GM21360 (cell line): ENCODE results near the gene LRP6.

Experiments used
- ATAC-seq: cut with Tn5 transposase; IDR thresholded peaks from one replicate; pipeline ENCODE4 v1.9.1; 2021; ENCODE audit warnings: mild to moderate bottlenecking, moderate library complexity; ENCODE audit not compliant: unreplicated experiment

The LRP6 gene

DNA sequence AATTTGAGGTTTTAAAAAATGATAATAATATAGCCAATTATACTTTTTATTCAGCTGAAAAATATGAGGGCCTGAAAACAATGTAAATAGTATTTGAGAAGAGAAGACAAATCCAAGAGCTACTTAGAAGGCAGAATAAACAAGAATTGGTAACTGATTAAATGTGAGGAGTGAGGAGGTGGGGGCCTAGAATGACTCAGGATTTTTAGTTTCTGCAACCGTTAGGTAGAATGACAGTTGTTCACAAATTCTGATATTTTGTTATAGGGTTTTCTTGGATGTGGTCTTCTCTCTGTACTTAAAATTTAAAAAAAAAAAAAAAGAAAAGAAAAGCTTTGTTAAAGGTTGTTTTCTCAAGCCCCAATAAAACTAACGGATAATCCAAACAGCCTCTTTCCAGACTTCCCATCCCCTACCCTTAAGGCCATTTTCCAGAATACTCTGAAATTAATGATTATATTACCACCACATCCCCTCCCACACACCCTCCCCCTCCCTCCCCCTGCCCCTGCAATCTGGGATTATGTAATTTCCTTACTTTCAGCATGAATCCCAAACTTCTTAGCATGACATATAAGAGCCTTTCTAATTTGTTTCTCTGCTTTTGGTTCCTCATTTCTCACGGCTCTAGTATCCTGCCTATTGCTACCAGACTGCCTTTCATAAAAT, 50.4 kb downstream of the LRP6 start:
- ATAC-seq = no peak

GRCh38 chr12:12214635-12215131, 52.2 kb downstream of the LRP6 start:
- ATAC-seq = no peak

DNA sequence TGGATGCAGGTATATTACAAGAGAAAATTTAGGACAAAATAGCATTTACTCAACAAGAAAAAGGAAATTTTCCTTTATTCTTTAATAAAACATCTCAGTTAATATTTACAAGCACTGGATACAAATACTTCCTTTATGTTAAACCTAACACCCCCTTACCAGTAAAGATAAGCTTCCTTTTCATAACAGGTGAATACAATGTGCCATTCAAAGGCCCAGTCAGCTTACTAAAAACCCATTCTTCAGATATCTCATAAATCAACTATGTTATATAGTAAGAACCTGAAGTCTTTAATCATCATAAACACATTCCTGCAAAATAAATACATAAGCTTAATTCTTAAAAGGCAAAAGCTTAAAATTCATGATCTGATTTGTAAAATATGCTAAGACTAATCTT, 52.6 kb downstream of the LRP6 start:
- ATAC-seq = no peak

- no peak for ATAC-seq
Observed at GRCh38 chr12:12212769-12213168, 54.1 kb downstream of the LRP6 start.

- ATAC-seq = no peak
Observed at GRCh38 chr12:12210983-12211382, 55.9 kb downstream of the LRP6 start.

- ATAC-seq = no peak
Observed at GRCh38 chr12:12210416-12210815, 56.4 kb downstream of the LRP6 start.

GRCh38 chr12:12209675-12210074, 57.2 kb downstream of the LRP6 start:
- ATAC-seq = no peak

DNA sequence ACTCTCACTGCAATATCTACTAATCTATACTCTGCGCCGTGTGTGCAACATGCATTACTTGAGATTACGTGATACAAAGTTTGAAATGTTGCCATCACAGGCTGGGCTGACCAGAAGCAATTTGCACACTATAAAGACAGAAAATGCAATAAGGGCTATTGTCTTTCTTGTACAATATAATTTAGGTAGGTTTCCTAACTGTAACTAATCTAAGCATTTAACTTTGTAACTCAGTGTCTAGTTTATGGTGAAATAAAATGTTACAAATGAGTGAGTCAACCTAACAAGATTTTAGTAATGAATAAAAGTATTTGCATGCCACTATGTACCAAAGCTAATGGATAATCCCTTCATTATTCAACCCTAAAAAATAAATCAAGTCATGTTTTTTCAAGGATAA, 57.8 kb downstream of the LRP6 start:
- no peak for ATAC-seq

- ATAC-seq = no peak
Observed at GRCh38 chr12:12207746-12208145, 59.1 kb downstream of the LRP6 start.

GRCh38 chr12:12206776-12207388, 60.0 kb downstream of the LRP6 start:
- ATAC-seq = no peak

- ATAC-seq = no peak
Observed at GRCh38 chr12:12202747-12203146, 64.1 kb downstream of the LRP6 start.

DNA sequence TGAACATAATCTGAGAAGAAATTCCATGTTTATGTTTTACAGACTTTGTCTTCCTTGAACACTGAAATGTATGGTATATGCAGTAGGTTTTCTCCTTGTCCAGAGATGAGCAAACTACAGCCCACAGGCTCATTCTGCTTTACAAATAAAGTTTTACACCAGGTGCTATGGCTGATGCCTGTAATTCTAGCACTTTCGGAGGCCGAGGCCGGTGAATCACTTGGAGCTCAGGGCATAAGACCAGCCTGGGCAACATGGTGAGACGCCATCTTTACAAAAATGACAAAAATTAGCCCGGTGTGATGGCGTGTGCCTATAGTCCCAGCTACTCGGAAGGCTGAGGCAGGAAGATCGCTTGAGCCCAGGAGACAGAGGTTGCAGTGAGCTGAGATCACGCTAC, 64.7 kb downstream of the LRP6 start:
- ATAC-seq = no peak

- no peak for ATAC-seq
Observed at GRCh38 chr12:12201274-12201758, 65.5 kb downstream of the LRP6 start.

DNA sequence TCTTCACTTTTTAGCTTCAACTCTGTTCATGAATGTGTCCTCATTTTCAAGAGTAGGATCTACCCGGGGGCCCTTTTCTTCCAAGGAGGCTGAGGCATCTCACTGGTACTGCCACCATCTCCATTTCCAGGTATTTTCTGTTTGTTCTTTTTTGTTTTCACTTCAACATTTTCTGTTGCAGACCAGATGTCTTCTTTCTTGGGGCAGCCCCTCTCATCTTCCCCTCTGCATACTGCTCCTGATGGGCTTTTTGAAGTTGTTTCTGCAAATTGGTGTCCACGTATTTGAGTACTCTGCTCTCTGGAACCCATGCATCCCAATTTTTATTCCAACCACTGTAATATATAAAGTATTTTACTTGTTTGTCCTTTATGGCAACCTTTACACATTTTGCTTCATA, 66.5 kb downstream of the LRP6 start:
- no peak for ATAC-seq

- ATAC-seq = no peak
Observed at GRCh38 chr12:12198124-12198523, 68.7 kb downstream of the LRP6 start.

- no peak for ATAC-seq
Observed at GRCh38 chr12:12197128-12197527, 69.7 kb downstream of the LRP6 start.

GRCh38 chr12:12195516-12195915, 71.3 kb downstream of the LRP6 start:
- no peak for ATAC-seq

DNA sequence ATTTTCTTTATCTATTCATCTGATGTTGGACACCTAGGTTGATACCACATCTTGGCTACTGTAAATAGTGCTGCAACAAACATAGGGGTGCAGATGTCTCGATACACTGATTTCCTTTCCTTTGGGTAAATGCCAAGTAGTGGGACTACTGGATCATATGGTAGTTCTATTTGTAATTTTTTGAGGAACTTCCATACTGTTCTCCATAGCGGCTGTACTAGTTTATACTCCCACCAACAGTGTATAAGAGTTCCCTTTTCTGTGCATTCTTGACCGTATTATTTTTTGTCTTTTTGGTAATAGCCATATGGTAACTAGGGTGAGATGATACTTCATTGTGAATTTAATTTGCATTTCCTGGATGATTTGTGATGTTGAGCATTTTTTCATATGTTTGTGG, 71.8 kb downstream of the LRP6 start:
- ATAC-seq = no peak

DNA sequence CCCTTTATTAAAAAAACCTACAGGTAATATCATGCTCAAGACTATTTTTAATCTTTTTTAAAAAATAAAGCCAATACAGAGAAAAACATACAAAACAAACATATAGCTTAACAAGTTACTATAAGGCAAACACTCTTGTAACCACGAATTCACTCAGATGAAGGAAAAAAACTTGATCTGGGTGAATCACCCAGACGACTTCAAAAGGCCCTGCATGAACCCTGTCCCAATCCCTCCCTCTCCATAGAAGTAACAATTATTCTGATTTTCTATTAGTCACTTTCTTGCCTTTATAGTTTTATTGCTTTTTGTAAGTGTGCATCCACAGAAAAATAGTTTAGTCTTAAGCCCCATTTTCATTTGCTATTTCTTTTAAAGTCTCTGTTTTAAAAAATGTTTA, 72.6 kb downstream of the LRP6 start:
- no peak for ATAC-seq

DNA sequence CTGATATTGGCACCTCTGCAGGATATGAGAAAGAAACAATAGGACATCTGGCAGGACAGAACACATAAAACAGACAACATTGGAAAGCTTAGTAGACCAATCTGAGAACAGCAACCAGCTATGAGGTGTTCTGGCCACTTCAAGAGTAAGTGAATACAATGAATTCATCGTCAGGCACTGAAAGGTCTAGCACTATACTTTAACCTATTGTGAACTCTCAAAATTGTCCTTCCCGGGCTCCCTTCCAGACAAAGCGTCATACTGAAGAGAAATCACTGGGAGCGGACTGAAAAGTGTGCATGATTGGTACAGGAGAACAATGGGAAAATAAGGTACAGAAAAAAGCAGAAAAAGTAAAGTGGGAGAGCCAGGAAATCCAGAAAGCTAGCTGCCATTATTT, 75.8 kb downstream of the LRP6 start:
- no peak for ATAC-seq

DNA sequence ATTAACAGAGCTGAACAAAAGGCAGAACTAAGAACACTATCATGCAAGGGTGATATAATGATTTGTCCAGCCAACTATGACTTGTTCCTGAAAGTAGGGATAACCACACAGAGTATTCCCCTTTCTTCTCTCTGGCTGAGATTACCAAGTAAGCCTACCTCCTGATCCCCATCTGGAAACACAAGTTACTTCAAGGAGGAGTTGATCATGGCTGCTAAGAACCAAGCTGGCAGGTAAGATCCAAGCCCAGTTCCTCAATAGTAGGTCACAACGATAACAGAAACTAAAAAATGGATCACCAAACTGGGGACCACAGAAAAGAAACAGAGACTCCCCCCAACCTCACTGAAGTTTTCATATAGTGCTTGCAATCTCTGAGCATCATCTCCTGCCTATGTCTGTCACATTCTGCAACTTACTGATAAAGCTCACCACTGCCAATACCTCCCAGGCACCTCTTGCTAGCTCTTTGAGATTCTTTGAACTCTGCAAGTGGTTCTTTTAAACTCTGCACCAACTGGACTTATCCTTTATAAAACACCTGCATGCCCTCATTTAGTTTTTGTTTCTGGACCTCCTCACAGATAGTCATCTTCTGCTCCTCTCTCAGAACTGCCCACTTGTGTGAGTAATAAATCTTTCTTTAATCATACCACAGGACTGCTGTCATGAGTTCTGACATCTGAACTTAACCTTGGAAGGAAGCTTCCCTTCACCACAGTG, 76.6 kb downstream of the LRP6 start:
- ATAC-seq = no peak

DNA sequence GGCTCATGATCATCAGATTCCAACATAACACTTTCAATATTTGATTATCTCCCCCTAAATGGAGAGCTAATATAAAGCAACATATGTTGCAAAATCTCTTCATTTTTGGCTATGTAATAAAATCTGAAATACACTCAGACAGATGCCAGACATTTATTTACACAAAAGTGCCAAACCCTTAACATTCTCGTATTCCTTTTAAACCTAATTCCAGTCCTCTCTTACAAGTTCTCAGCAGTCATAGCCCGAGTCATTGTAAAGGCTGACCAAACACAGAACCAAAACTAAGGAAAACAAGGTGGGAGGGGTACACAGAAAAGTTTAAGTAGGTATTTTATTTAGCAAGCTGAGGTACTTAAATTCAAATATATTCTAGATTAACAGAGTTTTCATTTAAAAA, 81.4 kb downstream of the LRP6 start:
- ATAC-seq = no peak
